GM19238 (cell line): Measurements from ENCODE around the gene TMPRSS15.

Experiments
- DNase-seq: peaks from one replicate; pipeline ENCODE4 v3.0.0; 2011; ENCODE audit warnings: low spot score; ENCODE audit not compliant: insufficient read length

The TMPRSS15 gene

DNA sequence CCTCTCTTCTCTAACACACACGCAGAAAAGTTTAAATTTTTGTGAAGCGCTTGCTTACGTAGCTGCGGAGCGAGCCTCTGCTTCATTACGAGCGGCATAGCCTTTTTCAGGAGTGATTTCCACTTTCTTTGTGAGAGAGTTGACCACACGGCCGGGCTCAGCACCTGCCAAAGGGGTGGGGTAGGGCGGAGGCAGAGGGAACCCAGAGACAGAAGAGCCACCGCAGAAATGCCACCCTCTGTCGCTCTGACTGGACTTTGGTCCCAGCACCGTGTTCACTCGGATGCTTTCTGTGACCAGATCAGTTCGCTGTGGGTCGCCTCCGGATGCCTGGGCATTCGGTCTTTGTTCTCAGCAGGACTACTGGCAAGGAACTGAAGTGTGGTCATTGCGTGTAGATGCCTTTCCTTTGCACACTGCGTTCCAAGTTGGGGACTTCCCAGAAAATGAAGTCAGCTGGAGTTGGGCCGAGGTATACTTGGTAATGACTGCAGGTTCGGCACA is 158.1 kb downstream of the TMPRSS15 start:
- DNase-seq: no peak

DNA sequence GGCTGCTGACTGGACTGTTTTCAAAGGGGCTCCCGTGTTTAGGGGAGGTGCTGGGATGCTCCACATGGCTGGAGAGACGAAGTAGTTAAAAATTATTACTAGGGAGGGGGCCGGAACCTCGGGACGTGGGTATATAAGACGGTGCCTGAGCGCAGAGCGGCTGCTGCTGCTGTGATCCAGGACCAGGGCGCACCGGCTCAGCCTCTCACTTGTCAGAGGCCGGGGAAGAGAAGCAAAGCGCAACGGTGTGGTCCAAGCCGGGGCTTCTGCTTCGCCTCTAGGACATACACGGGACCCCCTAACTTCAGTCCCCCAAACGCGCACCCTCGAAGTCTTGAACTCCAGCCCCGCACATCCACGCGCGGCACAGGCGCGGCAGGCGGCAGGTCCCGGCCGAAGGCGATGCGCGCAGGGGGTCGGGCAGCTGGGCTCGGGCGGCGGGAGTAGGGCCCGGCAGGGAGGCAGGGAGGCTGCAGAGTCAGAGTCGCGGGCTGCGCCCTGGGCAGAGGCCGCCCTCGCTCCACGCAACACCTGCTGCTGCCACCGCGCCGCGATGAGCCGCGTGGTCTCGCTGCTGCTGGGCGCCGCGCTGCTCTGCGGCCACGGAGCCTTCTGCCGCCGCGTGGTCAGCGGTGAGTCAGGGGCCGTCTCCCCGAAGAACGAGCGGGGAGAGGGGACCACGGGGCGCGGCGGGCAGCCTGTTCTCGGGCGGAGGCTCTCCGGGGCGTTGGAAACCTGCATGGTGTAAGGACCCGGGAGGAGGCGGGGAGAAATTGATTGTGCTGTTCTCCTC is 158.7 kb downstream of the TMPRSS15 start, which contains the start of gene CHODL:
Gene CHODL, plus strand, starts transcription at position 163 of the 793 bp plus-strand sequence. Its CDS starts 391 bp downstream, at position 554.
- no peak for DNase-seq

DNA sequence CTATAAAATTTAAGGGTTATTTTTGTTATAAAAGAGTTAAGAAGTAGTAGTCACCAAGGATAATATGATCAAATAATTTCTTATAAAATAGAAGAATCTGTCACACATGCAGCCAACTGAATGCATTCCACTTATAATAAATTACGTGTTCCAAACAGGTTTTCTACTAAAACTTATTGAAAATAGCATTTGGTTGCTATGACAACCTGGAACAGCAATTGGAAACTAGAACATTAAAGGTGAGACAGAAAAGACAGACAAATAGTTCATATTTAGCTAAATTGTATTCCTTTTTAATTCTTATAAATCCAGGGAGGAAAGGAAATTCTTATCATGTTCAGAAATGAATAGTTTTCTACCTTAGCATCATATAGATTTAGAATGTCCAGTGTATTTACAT is 168.0 kb downstream of the TMPRSS15 start:
- DNase-seq: no peak

DNA sequence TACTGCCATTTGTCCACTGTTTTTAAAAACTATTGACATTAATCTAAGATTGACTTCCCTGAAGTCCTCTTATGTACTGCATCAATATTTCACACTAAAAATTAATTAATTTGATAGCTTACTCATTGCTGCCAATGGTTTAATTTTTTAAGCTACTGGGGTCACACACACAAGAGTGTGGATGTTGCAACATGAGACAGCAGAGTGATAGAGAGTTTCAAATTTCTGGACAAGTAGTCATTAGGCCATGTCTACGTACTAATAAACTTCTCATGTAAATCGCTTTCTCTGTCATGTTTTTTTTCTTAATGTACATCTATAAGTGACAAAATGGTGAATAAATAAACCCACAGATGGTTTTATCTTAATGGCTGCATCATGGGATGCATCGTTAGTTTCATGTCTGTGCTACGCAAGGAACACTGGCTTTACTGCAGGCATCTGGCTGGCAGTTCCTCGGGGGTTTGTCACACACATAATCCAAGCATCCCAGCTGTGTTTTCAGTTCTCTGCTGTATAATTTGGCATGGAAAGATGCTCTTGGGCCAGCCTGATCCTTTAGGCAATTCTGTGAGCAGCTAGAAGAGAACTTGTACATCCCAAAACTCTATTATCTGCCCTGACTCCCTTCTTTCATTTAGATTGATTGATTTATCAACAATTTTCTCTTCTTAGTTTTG is 175.4 kb downstream of the TMPRSS15 start:
- no peak for DNase-seq

DNA sequence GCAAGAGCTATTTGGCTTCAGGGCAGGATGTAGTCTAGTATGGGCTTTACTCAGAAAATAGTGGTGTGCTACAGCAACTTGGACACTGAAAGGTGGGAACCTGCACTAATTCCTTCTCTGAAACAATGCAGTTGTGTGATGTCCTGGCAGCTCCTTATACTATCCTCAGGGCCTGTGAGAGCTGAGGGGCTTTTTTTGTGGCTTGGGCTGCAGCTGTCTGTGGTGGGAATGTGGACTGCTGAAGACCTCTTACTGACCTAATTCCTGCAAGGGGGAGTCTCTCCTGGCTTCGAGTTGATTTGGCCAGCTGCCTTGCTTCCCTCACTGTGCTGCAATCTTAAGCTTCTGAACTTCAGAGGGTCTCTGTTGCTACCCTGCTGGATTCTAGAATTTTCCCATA is 181.2 kb downstream of the TMPRSS15 start:
- DNase-seq: no peak

DNA sequence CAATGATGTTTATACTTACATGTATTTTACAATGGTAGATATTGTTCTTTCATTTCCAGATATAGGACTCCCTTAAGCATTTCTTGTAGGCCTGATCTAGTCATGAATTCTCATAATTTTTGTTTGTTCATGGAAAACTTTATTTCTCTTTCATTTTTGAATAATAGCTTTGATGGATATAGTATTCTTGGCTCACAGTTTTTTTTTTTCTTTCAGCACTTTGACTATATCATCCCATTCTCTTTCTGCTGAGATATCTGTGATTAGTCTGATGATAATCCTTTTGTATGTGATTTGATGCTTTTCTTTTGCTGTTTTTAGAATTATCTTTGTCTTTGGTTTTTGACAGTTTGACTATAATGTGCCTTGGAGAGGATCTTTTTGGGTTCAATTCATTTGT is 183.1 kb downstream of the TMPRSS15 start:
- DNase-seq: no peak
